Thyroid gland (tissue), 4 donors: ENCODE measurements around the gene PDCD10.

Experiments
- CTCF ChIP-seq, 6 experiments: fragments of 200-600 bp in 3 of 6; fragments of 450-650 bp in 3 of 6; sonication (generic) in 3 of 6; IDR thresholded peaks; one replicate each; pipeline ENCODE4 v1.5.1; 2016 to 2019; ENCODE audit warnings: antibody characterized with exemption in 6 of 6, mild to moderate bottlenecking in 2 of 6, inconsistent platforms in 1 of 6, moderate library complexity in 1 of 6
- POLR2A ChIP-seq, 2 donors: fragments of 450-650 bp; IDR thresholded peaks; one replicate each; pipeline ENCODE4 v1.6.1; 2017; ENCODE audit warnings: antibody characterized with exemption in 2 of 2, mild to moderate bottlenecking in 2 of 2, moderate library complexity in 1 of 2

GRCh38 chr3:167662919-167663400 lies 71.7 kb downstream of the PDCD10 start:
- TF ChIP-seq CTCF (IDR thresholded peaks at IDR 0.05) (no peak), POLR2A (IDR thresholded peaks at IDR 0.05) (no peak)
